Ascending aorta (tissue), 2 donors: ENCODE measurements around the gene SLC35E1. TPM values are rescaled to one million over a fixed set of nuclear protein-coding genes. Genes with fewer than 3 reads are reported as not detected.

Source experiments
- DNase-seq, 2 donors: peaks; one replicate each; pipeline ENCODE4 v3.0.0-alpha.2; 2019; ENCODE audit warnings: low spot score in 2 of 2
- H3K27ac ChIP-seq, 2 donors: fragments of 200-600 bp; sonication (generic); one replicate each; pipeline ENCODE4 v1.5.1; 2016 to 2017; ENCODE audit warnings: mild to moderate bottlenecking in 1 of 2
- H3K27me3 ChIP-seq: fragments of 200-600 bp; sonication (generic); one replicate; pipeline ENCODE4 v1.5.1; 2017
- H3K36me3 ChIP-seq, 2 donors: fragments of 200-600 bp; sonication (generic); one replicate each; pipeline ENCODE4 v1.5.1; 2016
- H3K4me1 ChIP-seq, 2 donors: fragments of 200-600 bp; sonication (generic); one replicate each; pipeline ENCODE4 v1.5.1; 2016 to 2017; ENCODE audit warnings: mild to moderate bottlenecking in 1 of 2
- H3K4me3 ChIP-seq, 2 donors: fragments of 200-600 bp; sonication (generic); one replicate each; pipeline ENCODE4 v1.5.1; 2016 to 2017; ENCODE audit warnings: mild to moderate bottlenecking in 1 of 2
- H3K9me3 ChIP-seq, 2 donors: fragments of 200-600 bp; sonication (generic); one replicate each; pipeline ENCODE4 v1.5.1; 2016
- CTCF ChIP-seq, 3 experiments: fragments of 200-600 bp in 2 of 3; fragments of 450-650 bp in 1 of 3; sonication (generic) in 2 of 3; IDR thresholded peaks; one replicate each; pipeline ENCODE4 v1.5.1; 2016 to 2019; ENCODE audit warnings: antibody characterized with exemption in 3 of 3, mild to moderate bottlenecking in 1 of 3, moderate library complexity in 1 of 3
- intact Hi-C: fragments of 100-400 bp; cut with DNase I; formaldehyde crosslinking; loops from one replicate; pipeline ENCODE4 v1.15.1; 2023
- total RNA-seq: library from RNA; depleted of rRNA; stranded (reverse); fragments of >200 nt; gene quantifications from one replicate; pipeline ENCODE4 v1.1.0, GENCODE V29; 2016

SLC35E1 gene
- total RNA-seq, result 56.3 TPM

GRCh38 chr19:16572332-16573211 lies at the start of gene SLC35E1:
Gene SLC35E1 (minus strand): TSS chr19:16572415. CDS start chr19:16572364, 51 bp downstream.
- H3K36me3 ChIP-seq, result peaks cover 34 to 40% of the 10 kb centered on the region in 2 donors
- DNase-seq, result peak; percentile 86 to 97
- peaks cover 14 to 23% of the 10 kb centered on the region in 2 donors for H3K4me1 ChIP-seq
- intact Hi-C loops, result loop anchor here (1.0 to 5.0 kb wide), 4 partner anchors 30 to 90 kb away; partner anchors contain the start of genes C19orf44, CALR3, CHERP and MED26
- no peaks in the 10 kb centered on the region for H3K9me3 ChIP-seq
- TF ChIP-seq CTCF (IDR thresholded peaks at IDR 0.05), result no peak
- H3K4me3 ChIP-seq, result peak within 1 kb of the TSS; percentile 90 to 95
- no peaks in the 10 kb centered on the region for H3K27me3 ChIP-seq
- peak within 1 kb of the TSS; percentile 73 to 86 for H3K27ac ChIP-seq

- TF ChIP-seq CTCF (IDR thresholded peaks at IDR 0.05), result no peak
- Histone ChIP-seq H3K27ac (no peak overlapping the region), H3K4me3 (no peak overlapping the region), H3K36me3 (peaks cover 0 to 5% of the 10 kb centered on the region in 2 donors), H3K9me3 (no peaks in the 10 kb centered on the region), H3K27me3 (no peaks in the 10 kb centered on the region), H3K4me1 (peaks cover 4 to 13% of the 10 kb centered on the region in 2 donors)
- intact Hi-C loops, result no loop called here
- no peak for DNase-seq
These were observed 49.1 kb upstream of the SLC35E1 start for GRCh38 chr19:16621165-16621800.

GRCh38 chr19:16620584-16620983 lies 48.4 kb upstream of the SLC35E1 start:
- H3K4me1 ChIP-seq, result peaks cover 4 to 9% of the 10 kb centered on the region in 2 donors
- intact Hi-C loops, result no loop called here

GRCh38 chr19:16620018-16620417 lies 47.8 kb upstream of the SLC35E1 start:
- Histone ChIP-seq H3K27ac (no peak overlapping the region), H3K36me3 (peaks cover 0 to 5% of the 10 kb centered on the region in 2 donors), H3K27me3 (no peaks in the 10 kb centered on the region), H3K4me3 (no peak overlapping the region), H3K4me1 (peaks cover 4 to 9% of the 10 kb centered on the region in 2 donors), H3K9me3 (no peaks in the 10 kb centered on the region)
- intact Hi-C loops, result no loop called here
- DNase-seq, result no peak
- no peak for TF ChIP-seq CTCF (IDR thresholded peaks at IDR 0.05)

More at GRCh38 chr19:16620584-16620983, 48.4 kb upstream of the SLC35E1 start:
- no peak for TF ChIP-seq CTCF (IDR thresholded peaks at IDR 0.05)
- H3K27me3 ChIP-seq, result no peaks in the 10 kb centered on the region
- H3K9me3 ChIP-seq, result no peaks in the 10 kb centered on the region
- H3K27ac ChIP-seq, result no peak overlapping the region
- peaks cover 0 to 5% of the 10 kb centered on the region in 2 donors for H3K36me3 ChIP-seq
- no peak overlapping the region for H3K4me3 ChIP-seq
- DNase-seq, result no peak

- Histone ChIP-seq H3K4me1 (peaks cover 4 to 9% of the 10 kb centered on the region in 2 donors), H3K27ac (no peak overlapping the region), H3K36me3 (peaks cover 0 to 5% of the 10 kb centered on the region in 2 donors), H3K27me3 (no peaks in the 10 kb centered on the region), H3K4me3 (no peak overlapping the region), H3K9me3 (no peaks in the 10 kb centered on the region)
- DNase-seq, result no peak
- no peak for TF ChIP-seq CTCF (IDR thresholded peaks at IDR 0.05)
- intact Hi-C loops, result no loop called here
These were observed 47.2 kb upstream of the SLC35E1 start for GRCh38 chr19:16619457-16619856.
